ENCODE measurements around the gene HDAC5. TPM values are rescaled to one million over a fixed set of nuclear protein-coding genes. Genes with fewer than 3 reads are reported as not detected.
"Not testable (repeated sequence)": the region's sequence is repeated elsewhere in the genome, so short reads cannot be mapped to it uniquely, and the experiment has no call there.

The HDAC5 gene
- total RNA-seq, 2 donors from 2014 or later, result 28.5 to 51.7 TPM

DNA sequence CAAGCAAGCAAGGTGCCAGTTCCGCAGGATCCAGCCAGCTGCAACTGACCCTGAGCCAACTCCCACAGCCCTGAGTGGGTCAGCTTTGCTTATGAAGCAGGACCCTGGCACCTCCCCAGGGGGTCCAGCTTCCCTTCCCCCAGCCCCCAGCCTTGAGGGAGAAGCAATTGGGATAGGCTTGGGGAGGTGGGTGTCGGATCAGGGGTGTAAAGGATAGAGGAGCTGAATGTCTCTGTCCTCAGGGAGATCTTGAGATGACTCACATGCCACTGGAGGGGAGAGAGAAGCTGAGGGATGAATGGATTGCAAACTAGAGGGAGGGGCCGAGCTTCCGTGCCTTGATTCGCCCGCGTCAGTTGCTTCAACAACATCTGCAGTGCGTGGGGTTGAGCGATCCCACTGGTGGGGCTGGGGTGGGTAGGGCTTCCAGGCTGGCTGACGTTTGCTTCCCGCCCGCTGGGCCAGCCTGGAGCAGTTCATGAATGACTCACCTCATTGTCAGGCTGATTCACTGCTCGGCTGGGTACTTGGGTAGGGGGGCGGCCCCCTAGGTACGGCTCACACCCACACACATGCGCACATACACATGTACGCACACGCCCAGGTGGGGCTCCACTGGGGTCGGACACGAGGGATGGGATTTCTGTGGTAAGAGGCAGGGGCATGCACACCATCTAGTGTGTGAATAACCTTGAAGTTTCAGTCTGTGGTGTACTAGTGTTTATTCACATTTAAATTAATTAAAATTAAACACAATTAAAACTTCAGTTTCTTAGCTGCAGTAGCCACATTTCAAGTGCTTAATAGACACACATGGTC, 14.7 kb upstream of the HDAC5 start:
- DNase-seq (ENCODE audit: low spot score), result peak; percentile 97

DNA sequence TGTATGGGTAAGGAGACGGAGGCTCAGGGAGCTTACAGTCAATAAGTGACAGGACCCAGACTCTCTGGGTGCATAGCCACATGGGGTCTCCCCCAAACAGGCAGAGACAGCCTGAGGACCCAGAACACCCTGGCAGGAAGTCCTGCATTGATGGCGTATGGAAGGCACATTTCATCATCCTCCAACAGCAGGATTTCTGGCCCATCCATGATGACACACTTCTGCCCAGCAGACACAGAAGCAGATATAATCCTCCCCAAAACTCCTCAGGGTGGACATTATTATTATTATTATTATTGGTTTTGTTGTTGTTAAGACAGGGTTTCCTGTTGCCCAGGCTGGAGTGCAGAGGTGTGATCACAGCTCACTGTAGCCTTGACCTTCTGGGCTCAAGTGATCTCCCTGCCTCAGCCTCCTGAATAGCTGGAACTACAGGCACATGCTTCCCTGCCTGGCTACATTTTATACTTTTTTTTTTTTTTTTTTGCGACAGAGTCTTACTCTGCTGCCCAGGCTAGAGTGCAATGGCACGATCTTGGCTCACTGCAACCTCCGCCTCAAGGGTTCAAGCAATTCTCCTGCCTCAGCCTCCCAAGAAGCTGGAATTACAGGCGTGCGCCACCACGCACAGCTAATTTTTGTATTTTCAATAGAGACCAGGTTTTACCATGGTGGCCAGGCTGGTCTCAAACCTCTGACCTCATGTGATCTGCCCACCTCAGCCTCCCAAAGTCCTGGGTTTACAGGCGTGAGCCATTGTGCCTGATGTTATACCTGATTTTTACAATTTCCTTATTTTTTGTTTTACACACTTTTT, 11.5 kb upstream of the HDAC5 start:
- no peak for DNase-seq (ENCODE audit: low spot score)

More for the DNA sequence above, 14.7 kb upstream of the HDAC5 start:
- intact Hi-C loops (cut with DNase I), result no loop called here

DNA sequence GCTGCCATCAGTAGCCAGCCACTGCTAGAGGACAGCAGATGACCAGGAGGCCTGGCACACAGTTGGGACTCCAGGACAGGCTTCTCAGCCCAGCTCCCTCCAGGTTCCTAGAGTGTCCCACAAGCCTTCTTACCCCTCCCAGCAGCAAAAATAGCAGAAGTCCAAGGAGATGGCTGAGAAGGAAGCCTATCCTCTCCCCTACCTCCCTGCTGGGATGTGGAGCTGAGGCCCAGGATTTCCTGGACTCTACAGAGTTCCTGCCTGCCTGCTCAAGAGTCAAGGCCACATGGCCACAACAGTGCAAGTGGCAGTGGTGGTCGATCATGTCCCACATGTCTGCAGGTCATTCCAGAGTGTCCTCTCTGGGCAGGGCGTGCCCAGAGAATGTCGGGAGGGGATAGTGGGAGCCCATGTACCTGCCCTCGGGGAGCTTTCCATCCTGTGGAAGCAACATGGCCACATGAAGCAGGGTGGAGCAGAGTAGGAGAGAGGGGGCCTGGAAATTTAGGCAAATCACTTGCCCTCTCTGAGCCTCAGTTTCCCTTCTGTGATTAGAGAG, 10.6 kb upstream of the HDAC5 start:
- intact Hi-C loops (cut with DNase I), result no loop called here
- no peak for DNase-seq (ENCODE audit: low spot score)

More for the DNA sequence above, 11.5 kb upstream of the HDAC5 start:
- intact Hi-C loops (cut with DNase I), result no loop called here

DNA sequence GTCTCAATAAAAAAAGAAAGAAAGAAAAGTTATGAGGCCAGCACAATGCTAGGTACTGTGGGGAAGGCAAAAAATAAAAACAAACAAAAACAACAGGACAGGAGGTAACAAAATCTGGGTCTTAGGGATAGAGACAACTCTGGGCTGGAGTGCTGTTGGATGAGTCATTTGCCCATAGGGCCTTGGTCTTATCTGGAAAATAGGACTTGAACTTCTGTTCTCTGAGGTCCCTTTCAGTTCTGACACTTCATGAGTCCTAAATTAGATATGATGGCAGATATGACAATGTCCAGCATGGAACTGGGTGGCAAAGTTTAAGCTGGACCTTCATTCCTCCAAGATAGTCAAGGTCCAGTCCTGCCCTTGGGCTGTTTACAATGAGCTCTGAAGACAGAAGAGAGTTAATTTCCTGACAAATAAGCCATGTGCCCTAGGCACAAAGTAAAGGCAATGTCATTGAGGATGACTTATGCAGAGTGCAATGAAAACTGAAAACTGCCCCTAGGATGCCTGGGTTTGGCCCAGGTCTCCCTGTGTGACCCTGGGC, 8.9 kb upstream of the HDAC5 start:
- intact Hi-C loops (cut with DNase I), result no loop called here

DNA sequence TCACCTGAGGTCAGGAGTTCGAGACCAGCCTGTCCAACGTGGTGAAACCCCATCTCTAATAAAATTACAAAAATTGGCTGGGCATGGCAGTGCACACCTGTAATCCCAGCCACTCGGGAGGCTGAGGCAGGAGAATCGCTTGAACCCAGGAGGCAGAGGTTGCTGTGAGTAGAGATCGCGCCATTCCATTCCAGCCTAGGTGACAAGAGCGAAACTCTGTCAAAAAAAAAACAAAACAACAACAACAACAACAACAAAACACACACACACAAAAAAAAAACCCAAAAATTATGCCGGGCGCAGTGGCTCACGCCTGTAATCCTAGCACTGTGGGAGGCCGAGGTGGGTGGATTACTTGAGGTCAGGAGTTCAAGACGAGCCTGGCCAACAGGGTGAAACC, 7.9 kb upstream of the HDAC5 start:
- DNase-seq (ENCODE audit: low spot score); intact Hi-C loops (cut with DNase I): not testable (repeated sequence)

More for the DNA sequence above, 8.9 kb upstream of the HDAC5 start:
- DNase-seq (ENCODE audit: low spot score), result no peak

DNA sequence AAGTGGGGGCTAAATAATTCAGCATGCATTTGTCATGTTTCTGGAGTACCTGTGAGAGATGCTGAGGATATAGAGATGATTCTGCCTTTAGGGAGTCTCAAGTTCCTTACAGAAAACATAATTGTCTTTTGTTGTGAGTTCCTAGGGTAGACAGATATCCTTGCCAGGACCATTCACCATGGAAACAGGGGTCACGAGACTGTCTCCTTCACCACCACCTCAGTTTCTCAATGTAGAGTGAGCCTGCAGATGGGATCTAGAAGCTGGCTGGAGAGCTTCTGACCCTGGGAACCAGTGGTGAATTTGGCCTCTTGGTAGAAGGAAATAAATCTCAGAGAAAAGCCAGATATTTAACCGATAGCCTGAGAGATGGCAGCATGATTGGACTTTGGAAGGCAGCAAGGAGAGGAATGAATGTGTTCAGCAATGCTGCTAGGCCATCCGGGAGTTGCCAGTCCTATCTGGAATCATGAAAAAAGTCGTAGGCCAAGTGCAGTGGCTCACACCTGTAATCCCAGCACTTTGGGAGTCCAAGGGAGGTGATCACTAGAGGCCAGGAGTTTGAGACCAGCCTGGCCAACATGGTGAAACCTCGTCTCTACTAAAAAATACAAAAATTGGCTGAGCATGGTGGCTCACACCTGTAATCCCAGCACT, 7.4 kb upstream of the HDAC5 start:
- no peak for DNase-seq (ENCODE audit: low spot score)
- intact Hi-C loops (cut with DNase I), result no loop called here

DNA sequence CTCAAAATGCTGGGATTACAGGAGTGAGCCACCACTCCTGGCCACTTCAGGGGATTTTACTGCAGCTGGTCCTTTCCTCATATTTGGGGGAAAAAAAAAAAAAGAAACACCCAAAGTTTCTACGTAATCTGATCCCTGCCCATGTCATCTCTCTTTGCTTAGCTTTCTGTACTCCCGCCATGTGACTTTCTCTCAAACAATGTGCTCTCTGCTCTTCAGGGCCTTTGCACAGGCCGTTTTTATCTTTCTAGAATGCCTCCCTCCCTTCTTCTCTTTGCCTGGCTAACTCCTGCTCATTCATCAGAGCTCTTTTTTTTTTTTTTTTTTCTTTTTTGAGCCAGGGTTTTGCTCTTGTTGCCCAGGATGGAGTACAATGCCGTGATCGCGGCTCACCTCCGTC, 4.9 kb upstream of the HDAC5 start:
- intact Hi-C loops (cut with DNase I), result no loop called here
- DNase-seq (ENCODE audit: low spot score), result no peak

DNA sequence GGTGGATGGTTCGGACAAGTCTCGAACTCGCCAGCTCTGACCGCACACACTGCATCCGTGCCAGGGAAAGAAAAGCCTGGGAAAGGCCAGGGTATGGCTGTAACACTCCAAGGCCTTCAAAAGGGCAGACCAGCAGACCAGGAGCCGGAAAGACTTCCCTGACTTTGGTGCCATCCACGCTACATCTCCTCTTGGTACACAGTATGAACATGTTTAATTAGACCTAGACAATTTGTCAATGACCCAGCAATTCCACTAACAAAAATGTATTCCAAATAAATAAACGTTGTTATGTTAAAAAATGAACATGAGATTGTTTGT, 637 bp upstream of the HDAC5 start:
- no peak for DNase-seq (ENCODE audit: low spot score)
- intact Hi-C loops (cut with DNase I), result no loop called here

DNA sequence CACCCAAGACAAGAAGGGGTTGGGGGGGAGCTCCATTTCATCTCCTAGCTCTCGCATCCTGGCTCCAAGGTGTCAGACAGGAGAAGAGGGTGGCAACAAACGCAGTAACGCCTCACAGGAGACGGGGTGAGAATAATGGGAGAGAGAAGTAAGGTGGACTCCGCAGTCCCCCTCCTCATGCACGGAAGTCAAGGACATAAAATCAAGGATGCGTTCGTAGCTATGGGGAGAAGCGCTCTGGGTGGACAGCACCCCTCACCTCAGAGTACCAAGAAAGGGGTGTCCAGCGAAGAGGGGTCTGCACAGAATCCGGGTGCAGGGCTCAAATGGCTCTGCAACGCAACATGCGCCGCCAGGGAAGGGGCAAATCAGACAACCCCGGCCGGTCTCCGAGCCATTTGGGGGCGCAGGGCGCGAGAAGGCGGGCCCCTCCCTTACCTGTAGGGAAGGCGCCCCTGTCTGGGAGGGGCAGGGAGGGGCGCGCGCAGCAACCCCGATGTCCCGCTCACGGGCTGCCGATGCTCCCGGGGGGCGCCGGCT, 555 bp downstream of the HDAC5 start:
- intact Hi-C loops (cut with DNase I), result no loop called here
- no peak for DNase-seq (ENCODE audit: low spot score)

DNA sequence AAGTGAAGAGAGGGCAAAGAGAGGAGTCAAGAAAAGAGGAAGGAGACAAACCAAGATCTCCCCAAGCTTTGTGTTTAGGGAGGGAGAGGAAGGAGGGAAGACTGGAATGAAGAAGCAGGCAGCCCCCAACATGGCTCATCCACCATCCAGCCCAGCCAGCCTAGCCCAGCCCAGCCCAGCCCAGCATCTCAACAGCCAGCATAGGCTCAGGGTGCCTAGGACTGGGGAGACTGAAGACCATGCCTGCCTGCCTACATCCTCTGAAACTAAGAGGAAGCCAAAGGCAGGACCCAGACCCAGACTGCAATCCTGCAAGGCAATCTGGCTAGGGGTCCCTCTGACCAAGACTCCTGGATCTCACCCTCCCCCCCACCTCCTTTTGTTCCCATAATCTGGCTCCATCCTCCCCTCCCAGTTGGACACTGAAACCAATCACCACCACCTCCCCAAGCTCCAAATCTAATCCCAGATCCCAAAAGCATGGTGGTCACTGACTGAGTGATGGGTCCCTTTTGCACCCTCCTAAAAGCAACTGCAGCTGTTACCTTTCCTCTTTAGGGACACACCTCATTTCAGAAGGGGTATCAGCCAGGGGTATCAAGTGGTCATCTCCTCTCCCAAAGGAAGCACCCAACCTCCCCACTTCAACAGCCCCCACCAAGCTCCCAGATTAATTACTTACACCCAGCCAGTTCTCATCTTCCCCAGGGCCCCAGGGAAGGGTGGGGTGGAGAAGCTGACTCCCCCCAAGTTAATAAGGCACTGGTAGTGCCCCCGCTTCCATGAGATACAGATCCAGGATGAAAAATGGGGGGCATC, 1.2 kb downstream of the HDAC5 start:
- intact Hi-C loops (cut with DNase I), result no loop called here
- DNase-seq (ENCODE audit: low spot score), result no peak

DNA sequence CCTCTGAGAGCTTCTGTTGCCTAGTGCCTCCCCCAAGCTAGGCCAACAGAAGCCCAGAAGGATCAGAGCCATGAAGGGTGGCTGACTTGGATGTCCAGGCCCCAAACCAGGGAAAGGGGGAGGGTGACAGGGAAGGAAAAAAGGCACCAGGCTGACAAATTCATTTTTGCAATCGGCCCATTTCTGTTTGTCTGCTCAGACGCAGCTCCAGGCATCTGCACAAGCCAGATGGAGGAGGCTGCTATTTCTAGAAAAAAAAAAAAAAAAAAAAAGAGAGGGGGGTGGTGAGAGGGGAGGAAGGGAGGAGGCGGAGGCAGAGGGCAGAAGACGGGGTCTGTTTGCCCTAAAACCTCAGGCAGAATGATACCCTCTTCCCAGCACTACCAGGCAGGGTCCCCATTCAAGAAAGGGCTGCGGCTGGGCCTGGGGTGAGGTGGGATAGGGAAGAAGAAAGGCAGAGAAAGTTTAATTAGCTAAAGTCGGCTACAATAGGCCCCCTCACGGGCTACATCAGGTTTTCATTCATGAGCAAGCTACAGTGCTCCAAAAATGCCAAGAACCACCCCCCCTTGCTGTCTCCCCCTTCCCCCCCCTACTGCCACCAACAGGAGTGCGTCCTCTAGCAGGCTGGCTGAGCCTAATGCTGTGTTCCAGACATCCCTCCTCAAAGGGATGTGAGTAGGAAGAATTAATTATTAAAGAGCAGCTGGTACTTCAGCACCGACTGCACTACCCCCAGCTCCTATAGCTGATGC, 2.4 kb downstream of the HDAC5 start:
- intact Hi-C loops (cut with DNase I), result no loop called here
- no peak for DNase-seq (ENCODE audit: low spot score)

DNA sequence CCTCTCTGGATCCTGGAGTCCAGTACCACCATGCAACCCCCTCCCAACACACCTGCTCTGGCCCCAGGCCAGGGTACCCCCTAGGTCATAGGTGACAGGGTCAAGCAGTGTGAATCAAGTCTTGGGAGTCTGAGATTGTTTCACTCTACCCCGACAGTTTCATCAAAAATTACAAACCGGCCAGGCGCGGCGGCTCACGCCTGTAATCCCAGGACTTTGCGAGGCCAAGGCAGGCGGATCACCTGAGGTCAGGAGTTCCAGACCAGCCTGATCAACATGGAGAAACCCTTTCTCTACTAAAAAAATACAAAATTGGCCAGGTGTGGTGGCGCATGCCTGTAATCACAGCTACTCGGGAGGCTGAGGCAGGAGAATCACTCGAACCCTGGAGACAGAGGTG, 3.2 kb downstream of the HDAC5 start:
- intact Hi-C loops (cut with DNase I); DNase-seq (ENCODE audit: low spot score): not testable (repeated sequence)

DNA sequence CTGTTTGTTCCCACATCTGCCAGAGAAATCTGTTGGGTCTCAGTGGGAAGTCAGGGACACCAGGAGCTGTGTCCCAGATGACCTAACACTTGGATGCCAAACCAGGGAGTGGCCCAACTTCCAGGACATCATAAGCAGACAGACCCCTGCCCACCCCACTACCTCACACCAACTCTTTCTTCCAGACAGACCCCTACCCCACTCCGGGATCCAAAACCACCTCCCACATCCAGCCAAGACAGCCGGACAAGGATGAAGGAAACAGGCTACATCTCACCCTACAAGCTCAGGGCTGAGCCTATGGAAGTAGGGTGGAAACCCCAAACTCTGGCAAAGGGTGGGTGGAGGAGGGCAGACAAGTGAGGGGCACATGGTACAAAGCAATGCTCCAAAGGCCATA, 3.6 kb downstream of the HDAC5 start:
- DNase-seq (ENCODE audit: low spot score), result no peak
- intact Hi-C loops (cut with DNase I), result loop anchor here in 1 of 2 donors (5.0 kb wide), 1 partner anchor 47 kb away; the partner anchor contains the start of gene G6PC3

DNA sequence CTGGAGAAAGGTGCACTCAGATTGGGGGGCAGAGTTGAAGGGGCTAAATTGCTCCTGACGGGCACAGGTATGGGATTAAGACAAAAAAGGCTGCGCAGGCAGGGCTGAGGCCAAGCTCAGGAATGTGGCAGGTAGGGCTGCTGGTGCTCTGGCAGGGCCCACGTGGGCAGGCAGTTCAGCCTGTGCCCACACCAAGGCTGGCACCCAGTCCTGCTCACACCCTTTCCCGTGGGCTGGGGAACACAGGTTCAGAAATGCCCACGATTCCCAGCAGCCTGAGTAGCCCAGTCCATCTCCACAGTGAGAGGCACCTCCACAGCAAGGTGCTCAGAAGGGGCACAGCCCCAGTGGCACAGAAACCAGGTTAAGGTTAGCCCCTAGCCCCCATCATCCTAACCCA, 4.4 kb downstream of the HDAC5 start:
- intact Hi-C loops (cut with DNase I), result loop anchor here in 1 of 2 donors (5.0 kb wide), 1 partner anchor 47 kb away; the partner anchor contains the start of gene G6PC3
- DNase-seq (ENCODE audit: low spot score), result no peak

DNA sequence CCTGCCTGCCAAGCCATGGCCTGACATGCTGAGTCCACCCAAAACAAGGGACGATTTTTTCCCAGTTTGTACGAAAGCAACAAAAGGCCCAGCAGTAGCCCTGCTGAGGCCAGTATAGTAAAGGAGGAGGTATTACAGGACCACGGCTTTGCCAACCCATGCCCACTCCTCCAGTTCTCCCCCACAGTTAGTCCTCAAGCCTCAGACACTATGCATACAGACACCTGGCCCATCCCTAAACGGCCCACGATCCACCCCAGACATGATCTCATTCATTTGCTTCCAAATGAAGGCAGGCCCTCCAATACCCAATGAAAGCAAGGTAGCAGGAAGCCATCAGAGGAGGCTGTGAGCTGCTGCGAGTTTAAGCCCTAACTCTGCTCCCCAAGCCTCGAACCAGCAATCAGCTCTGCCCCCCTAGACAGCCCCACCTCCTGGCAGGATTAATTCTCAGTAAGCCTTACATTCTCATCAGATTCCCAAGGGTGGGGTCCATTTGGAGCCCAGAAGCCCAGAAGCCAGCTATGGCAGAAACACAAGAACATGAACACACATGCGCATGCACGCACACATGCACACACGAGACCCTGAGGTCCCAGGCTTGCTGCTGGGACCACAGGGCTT, 4.9 kb downstream of the HDAC5 start:
- no peak for DNase-seq (ENCODE audit: low spot score)
- intact Hi-C loops (cut with DNase I), result loop anchor here in 1 of 2 donors (5.0 kb wide), 1 partner anchor 46 kb away; the partner anchor contains the start of gene G6PC3

DNA sequence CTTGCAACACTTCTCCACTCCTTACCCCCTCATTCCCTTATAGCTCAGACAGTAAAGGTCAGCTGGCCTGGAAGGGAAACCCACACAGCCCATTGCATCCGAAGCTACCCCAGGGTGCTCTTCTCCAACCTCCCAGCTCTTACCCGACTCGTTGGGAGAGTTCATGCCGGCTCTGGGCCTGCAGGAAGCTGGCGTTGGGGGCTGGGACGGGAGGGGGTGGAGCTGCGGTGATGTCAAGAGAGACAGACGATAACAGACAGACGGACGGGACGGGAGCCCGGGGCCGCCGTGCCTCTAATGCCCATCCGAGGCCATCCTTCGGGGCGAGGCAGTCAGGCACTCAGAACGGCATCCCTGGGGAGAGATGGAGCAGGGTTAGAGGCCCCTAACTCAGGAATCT, 6.1 kb downstream of the HDAC5 start:
- DNase-seq (ENCODE audit: low spot score), result no peak

More for the DNA sequence above, 6.1 kb downstream of the HDAC5 start:
- intact Hi-C loops (cut with DNase I), result loop anchor here in 1 of 2 donors (5.0 kb wide), 1 partner anchor 45 kb away; the partner anchor contains the start of gene G6PC3
